SK-N-SH (cell line): Measurements from ENCODE around the gene MPPE1. TPM values are rescaled to one million over a fixed set of nuclear protein-coding genes. Genes with fewer than 3 reads are reported as not detected.

Experiments used
- CTCF ChIA-PET: fragments of 300-600, 350-600 bp; formaldehyde crosslinking; extraction: SDS; loops from one replicate; lab custom pipeline; 2021; lab: Yijun Ruan, JAX
- POLR2A ChIA-PET: fragments of 350-600 bp; sonication (Branson Sonifier 250); formaldehyde crosslinking; extraction: SDS; loops from one replicate; lab custom pipeline; 2020; ENCODE audit warnings: antibody characterized with exemption, inconsistent platforms; lab: Yijun Ruan, JAX
- DNase-seq: peaks from one replicate; pipeline ENCODE4 v3.0.0; 2012
- H2AFZ ChIP-seq: fragments of 200-600 bp; sonication (generic); 2 replicates; pipeline ENCODE4 v1.8.1; 2016; ENCODE audit warnings: antibody characterized with exemption, mild to moderate bottlenecking, low read depth
- H3F3A ChIP-seq: fragments of 200-600 bp; sonication (generic); replicated peaks from 2 replicates; pipeline ENCODE3; 2016; ENCODE audit warnings: antibody characterized with exemption, mild to moderate bottlenecking; ENCODE audit not compliant: insufficient read depth
- H3K27ac ChIP-seq, 2 experiments: fragments of 200-500 bp in 1 of 2; fragments of 200-600 bp in 1 of 2; sonication (Bioruptor generic) in 1 of 2; sonication (generic), shearing (Covaris generic) in 1 of 2; 2 replicates each; pipeline versions ENCODE4 v1.5.1 to v1.6.1; 2014 to 2016; ENCODE audit warnings: low read depth in 2 of 2, inconsistent platforms in 1 of 2, low read length in 1 of 2, mild to moderate bottlenecking in 1 of 2, mixed read lengths in 1 of 2
- H3K27me3 ChIP-seq: fragments of 200-600 bp; sonication (generic), shearing (Covaris generic); 2 replicates; pipeline ENCODE4 v1.6.1; 2016; ENCODE audit warnings: mixed run types; ENCODE audit not compliant: insufficient read depth
- H3K36me3 ChIP-seq, 2 experiments: fragments of 200-500 bp in 1 of 2; fragments of 200-600 bp in 1 of 2; sonication (Bioruptor generic) in 1 of 2; sonication (generic) in 1 of 2; replicated peaks in 1 of 2; 2 replicates each; pipeline versions ENCODE3 to v1.5.1; 2014 to 2016; ENCODE audit warnings: low read length in 1 of 2, mild to moderate bottlenecking in 1 of 2; ENCODE audit not compliant: insufficient read depth in 2 of 2, control insufficient read depth in 1 of 2
- H3K4me1 ChIP-seq, 2 experiments: fragments of 200-500 bp in 1 of 2; fragments of 200-600 bp in 1 of 2; sonication (Bioruptor generic) in 1 of 2; sonication (generic), shearing (Covaris generic) in 1 of 2; 2 replicates each; pipeline versions ENCODE4 v1.5.1 to v1.6.1; 2014 to 2016; ENCODE audit warnings: low read depth in 1 of 2, low read length in 1 of 2, mixed run types in 1 of 2; ENCODE audit not compliant: insufficient read depth in 2 of 2, control insufficient read depth in 1 of 2
- H3K4me2 ChIP-seq: fragments of 200-600 bp; sonication (generic), shearing (Covaris generic); 2 replicates; pipeline ENCODE4 v1.6.1; 2017; ENCODE audit warnings: mixed run types
- H3K4me3 ChIP-seq, 2 experiments: fragments of 200-500 bp in 1 of 2; fragments of 200-600 bp in 1 of 2; sonication (Bioruptor generic) in 1 of 2; sonication (generic), shearing (Covaris generic) in 1 of 2; 2 replicates each; pipeline versions ENCODE4 v1.5.1 to v1.8.1; 2014 to 2016; ENCODE audit warnings: low read depth in 2 of 2, inconsistent platforms in 1 of 2, low read length in 1 of 2, mild to moderate bottlenecking in 1 of 2, mixed read lengths in 1 of 2, moderate library complexity in 1 of 2
- H3K79me2 ChIP-seq: fragments of 200-600 bp; sonication (generic); 2 replicates; pipeline ENCODE4 v1.8.1; 2017; ENCODE audit warnings: mild to moderate bottlenecking; ENCODE audit not compliant: insufficient read depth
- H3K9ac ChIP-seq: fragments of 200-600 bp; sonication (generic); 2 replicates; pipeline ENCODE4 v1.6.1; 2017; ENCODE audit warnings: mixed run types
- H3K9me2 ChIP-seq: fragments of 200-600 bp; sonication (generic); 2 replicates; pipeline ENCODE4 v1.6.1; 2017; ENCODE audit warnings: mixed run types
- H3K9me3 ChIP-seq: fragments of 200-600 bp; sonication (generic); 2 replicates; pipeline ENCODE4 v1.6.1; 2017; ENCODE audit warnings: mixed run types, mild to moderate bottlenecking, moderate library complexity
- H4K20me1 ChIP-seq: fragments of 200-600 bp; sonication (generic); 2 replicates; pipeline ENCODE4 v1.6.1; 2017; ENCODE audit warnings: mild to moderate bottlenecking, mixed run types; ENCODE audit not compliant: insufficient read depth
- CHD2 ChIP-seq: fragments of 150-350 bp; IDR thresholded peaks from 2 replicates; pipeline ENCODE4 v1.6.1; 2018; ENCODE audit warnings: low read length; ENCODE audit not compliant: partially characterized antibody
- CTCF ChIP-seq: fragments of 200-600 bp; sonication (generic); IDR thresholded peaks from 2 replicates; pipeline ENCODE4 v1.6.1; 2017; ENCODE audit warnings: antibody characterized with exemption, mild to moderate bottlenecking, moderate library complexity
- ELF1 ChIP-seq: IDR thresholded peaks from 2 replicates; pipeline ENCODE4 v1.4.0; 2012
- EP300 ChIP-seq, 2 experiments: IDR thresholded peaks; 2 replicates each; pipeline versions ENCODE4 v1.4.0 to v1.6.1; 2012; ENCODE audit warnings: borderline replicate concordance in 1 of 2, low read depth in 1 of 2, low read length in 1 of 2
- EZH2phosphoT487 ChIP-seq: fragments of 200-600 bp; sonication (generic); IDR thresholded peaks from 2 replicates; pipeline ENCODE4 v1.6.1; 2017; ENCODE audit warnings: low read depth, mixed run types, mild to moderate bottlenecking, antibody characterized with exemption, moderate library complexity, borderline replicate concordance
- GATA2 ChIP-seq: sonication (generic); formaldehyde crosslinking; IDR thresholded peaks from 2 replicates; pipeline ENCODE4 v1.5.0; 2020; ENCODE audit warnings: mild to moderate bottlenecking, missing genetic modification reagents
- MAX ChIP-seq: IDR thresholded peaks from 2 replicates; pipeline ENCODE4 v1.4.0; 2012; ENCODE audit warnings: low read depth
- MXI1 ChIP-seq: IDR thresholded peaks from 2 replicates; pipeline ENCODE4 v1.6.1; 2012; ENCODE audit warnings: mild to moderate bottlenecking, low read depth, low read length, improper control_type of control experiment
- NRF1 ChIP-seq: IDR thresholded peaks from 2 replicates; pipeline ENCODE4 v1.6.1; 2012; ENCODE audit warnings: low read depth, mild to moderate bottlenecking, low read length
- PBX3 ChIP-seq: IDR thresholded peaks from 2 replicates; pipeline ENCODE4; 2012
- POLR2AphosphoS5 ChIP-seq: IDR thresholded peaks from 2 replicates; pipeline ENCODE4 v1.6.1; 2012; ENCODE audit warnings: low read depth, low read length
- RCOR1 ChIP-seq: fragments of 150-350 bp; IDR thresholded peaks from 2 replicates; pipeline ENCODE4 v1.6.1; 2017; ENCODE audit warnings: antibody characterized with exemption, low read length
- RXRA ChIP-seq: IDR thresholded peaks from 2 replicates; pipeline ENCODE4 v1.4.0; 2012; ENCODE audit warnings: low read depth, mild to moderate bottlenecking, borderline replicate concordance
- TAF1 ChIP-seq: IDR thresholded peaks from 2 replicates; pipeline ENCODE4 v1.6.1; 2012; ENCODE audit warnings: low read depth, mild to moderate bottlenecking, low read length, moderate library complexity, borderline replicate concordance
- TCF12 ChIP-seq: IDR thresholded peaks from 2 replicates; pipeline ENCODE4 v1.4.0; 2012
- TEAD4 ChIP-seq: IDR thresholded peaks from 2 replicates; pipeline ENCODE4 v1.4.0; 2012; ENCODE audit warnings: mild to moderate bottlenecking, borderline replicate concordance; ENCODE audit not compliant: insufficient read depth
- USF1 ChIP-seq: IDR thresholded peaks from 2 replicates; pipeline ENCODE4 v1.4.0; 2012; ENCODE audit warnings: low read depth, borderline replicate concordance
- USF2 ChIP-seq: fragments of 150-350 bp; IDR thresholded peaks from 2 replicates; pipeline ENCODE4 v1.6.1; 2017; ENCODE audit warnings: antibody characterized with exemption, low read length, low read depth, borderline replicate concordance
- YY1 ChIP-seq: IDR thresholded peaks from 2 replicates; pipeline ENCODE4 v1.4.0; 2012; ENCODE audit warnings: low read depth, mild to moderate bottlenecking
- WGBS: methylation state at CpG from one replicate; pipeline ENCODE4 v1.1.6; 2017; ENCODE audit warnings: low lambda C conversion rate; 5-methylcytosine and 5-hydroxymethylcytosine counted together
- polyA plus RNA-seq, 3 experiments: library from polyadenylated mRNA; depleted of rRNA; stranded (reverse); fragments of >200 nt; gene quantifications; 2 replicates each; pipeline ENCODE4 v1.2.3, GENCODE V29; 2012

The MPPE1 gene
- polyA plus RNA-seq, 1 of the 3 experiments (the other 2 are of a cell fraction) = 13.2 TPM

- POLR2A ChIA-PET = no interaction called here
- H3K9me3 ChIP-seq = no peaks in the 10 kb centered on the region
Observed at GRCh38 chr18:11864471-11864870, 43.6 kb downstream of the MPPE1 start.

GRCh38 chr18:11862468-11863137, 45.5 kb downstream of the MPPE1 start:
- Histone ChIP-seq H3K36me3 (no peaks in the 10 kb centered on the region), H3K9ac (no peak overlapping the region), H2AFZ (no peak overlapping the region), H3K27me3 (no peaks in the 10 kb centered on the region; the same call in 1 of the 2 replicates), H3K9me2 (no peaks in the 10 kb centered on the region), H3F3A (peaks cover 7% of the 10 kb centered on the region), H3K9me3 (no peaks in the 10 kb centered on the region), H3K79me2 (no peaks in the 10 kb centered on the region), H3K27ac (no peak overlapping the region), H3K4me2 (no peak overlapping the region), H3K4me3 (no peak overlapping the region), H4K20me1 (no peaks in the 10 kb centered on the region), H3K4me1 (no peaks in the 10 kb centered on the region)
- DNase-seq = no peak
- CTCF ChIA-PET = interaction anchor here (1.6 kb wide), 1 partner anchor 176 kb away, joined by 4 read pairs; no protein-coding TSS in a partner anchor
- POLR2A ChIA-PET = no interaction called here
- 77% methylated on average over 6 of the region's 6 CpGs for WGBS
- TF ChIP-seq TCF12 (no peak), ELF1 (no peak), EP300 (IDR thresholded peaks at IDR 0.05; ENCODE audit: borderline replicate concordance in 1 of 2, low read depth in 1 of 2, low read length in 1 of 2) (no peak), MAX (no peak), USF2 (no peak), MXI1 (no peak), USF1 (no peak), NRF1 (no peak)

More at GRCh38 chr18:11864471-11864870, 43.6 kb downstream of the MPPE1 start:
- no peak for DNase-seq
- Histone ChIP-seq H3K9ac (no peak overlapping the region), H3F3A (no peaks in the 10 kb centered on the region), H3K27ac (no peak overlapping the region), H3K9me2 (no peaks in the 10 kb centered on the region), H3K27me3 (no peaks in the 10 kb centered on the region; the same call in 1 of the 2 replicates), H3K4me3 (no peak overlapping the region), H4K20me1 (no peaks in the 10 kb centered on the region), H3K4me1 (no peaks in the 10 kb centered on the region), H2AFZ (no peak overlapping the region), H3K4me2 (no peak overlapping the region), H3K79me2 (no peaks in the 10 kb centered on the region), H3K36me3 (no peaks in the 10 kb centered on the region)
- 6% methylated on average over 2 of the region's 2 CpGs for WGBS
- TF ChIP-seq EP300 (IDR thresholded peaks at IDR 0.05; ENCODE audit: borderline replicate concordance in 1 of 2, low read depth in 1 of 2, low read length in 1 of 2) = no peak
- no peak for TF ChIP-seq YY1
- TF ChIP-seq TAF1 = no peak
- TF ChIP-seq CTCF = no peak
- no peak for TF ChIP-seq MXI1
- no peak for TF ChIP-seq RXRA
- no peak for TF ChIP-seq GATA2 (CRISPR knock-in tag)
- no peak for TF ChIP-seq POLR2AphosphoS5
- no peak for TF ChIP-seq RCOR1
- no peak for TF ChIP-seq PBX3
- no peak for TF ChIP-seq NRF1
- TF ChIP-seq TEAD4 = no peak
- TF ChIP-seq EZH2phosphoT487 = no peak
- no peak for TF ChIP-seq CHD2
- CTCF ChIA-PET = no interaction called here
